Measurements from ENCODE around the gene OMP.
"Not testable (repeated sequence)": the region's sequence is repeated elsewhere in the genome, so short reads cannot be mapped to it uniquely, and the experiment has no call there.

OMP gene

GRCh38 chr11:77094841-77095365 is 7.7 kb upstream of the OMP start:
- TF ChIP-seq ELF4 (IDR thresholded peaks at IDR 0.05): no peak
- DNase-seq (ENCODE audit: extremely low spot score): no peak
- POLR2A ChIA-PET: no interaction called here
- CTCF ChIA-PET: interaction anchor here (0.6 to 1.0 kb wide), 4 partner anchors 8 to 91 kb away, joined by 3 to 5 read pairs (median 3); no protein-coding TSS in a partner anchor

GRCh38 chr11:77095551-77096490 is 6.8 kb upstream of the OMP start:
- CTCF ChIA-PET: interaction anchor here (0.6 to 1.0 kb wide), 3 partner anchors 9 to 90 kb away, joined by 3 to 5 read pairs (median 3); no protein-coding TSS in a partner anchor
- TF ChIP-seq FOXA1 (IDR thresholded peaks at IDR 0.05) (no peak), CTBP1 (IDR thresholded peaks at IDR 0.05; ENCODE audit: borderline replicate concordance) (no peak), L3MBTL2 (conservative IDR thresholded peaks at IDR 0.05) (no peak), SUZ12 (IDR thresholded peaks at IDR 0.05) (no peak), ARNT (IDR thresholded peaks at IDR 0.05) (no peak)
- DNase-seq (ENCODE audit: extremely low spot score): no peak
- POLR2A ChIA-PET: no interaction called here

- ChIA-PET POLR2A (no interaction called here), CTCF (interaction anchor here (0.6 kb wide), 1 partner anchor 1145 kb away, joined by 4 read pairs; no protein-coding TSS in a partner anchor)
- DNase-seq (ENCODE audit: extremely low spot score): no peak
- no peak for TF ChIP-seq ELF4 (IDR thresholded peaks at IDR 0.05)
- no peak for TF ChIP-seq FOXK2 (IDR thresholded peaks at IDR 0.05)
Measured at GRCh38 chr11:77096591-77097019, 6.0 kb upstream of the OMP start.

- CTCF ChIA-PET: interaction anchor here (0.6 kb wide), 1 partner anchor 1146 kb away, joined by 4 read pairs; no protein-coding TSS in a partner anchor
- DNase-seq (ENCODE audit: extremely low spot score); POLR2A ChIA-PET: not testable (repeated sequence)
Measured at GRCh38 chr11:77097180-77097579, 5.5 kb upstream of the OMP start.

GRCh38 chr11:77100166-77101042 is 2.2 kb upstream of the OMP start:
- CTCF ChIA-PET: interaction anchor here (1.0 kb wide), 1 partner anchor 9 kb away, joined by 3 read pairs; no protein-coding TSS in a partner anchor
- POLR2A ChIA-PET: no interaction called here
- TF ChIP-seq NFRKB (IDR thresholded peaks at IDR 0.05) (no peak), ELF4 (IDR thresholded peaks at IDR 0.05) (no peak), FOXK2 (IDR thresholded peaks at IDR 0.05) (no peak), TARDBP (IDR thresholded peaks at IDR 0.05) (no peak), L3MBTL2 (conservative IDR thresholded peaks at IDR 0.05) (no peak), CTBP1 (IDR thresholded peaks at IDR 0.05; ENCODE audit: borderline replicate concordance) (no peak), HDGF (IDR thresholded peaks at IDR 0.05; ENCODE audit: borderline replicate concordance) (no peak), SUZ12 (IDR thresholded peaks at IDR 0.05) (no peak), SP1 (IDR thresholded peaks at IDR 0.05) (no peak)
- DNase-seq (ENCODE audit: extremely low spot score): no peak

GRCh38 chr11:77101043-77101537 is 1.6 kb upstream of the OMP start:
- ChIA-PET CTCF (interaction anchor here (1.0 kb wide), 1 partner anchor 10 kb away, joined by 3 read pairs; no protein-coding TSS in a partner anchor), POLR2A (no interaction called here)
- peak; percentile 49 for DNase-seq (ENCODE audit: extremely low spot score)
- TF ChIP-seq BHLHE40 (IDR thresholded peaks at IDR 0.05; ENCODE audit: borderline replicate concordance) (no peak), PKNOX1 (IDR thresholded peaks at IDR 0.05) (no peak), FOXA1 (IDR thresholded peaks at IDR 0.05) (no peak), SUZ12 (IDR thresholded peaks at IDR 0.05) (no peak), HDGF (IDR thresholded peaks at IDR 0.05; ENCODE audit: borderline replicate concordance) (no peak), FOXK2 (IDR thresholded peaks at IDR 0.05) (no peak), LEF1 (IDR thresholded peaks at IDR 0.05; ENCODE audit: borderline replicate concordance) (no peak), ZNF384 (IDR thresholded peaks at IDR 0.05) (no peak), ARNT (IDR thresholded peaks at IDR 0.05) (no peak), FOXM1 (IDR thresholded peaks at IDR 0.05; ENCODE audit: borderline replicate concordance) (no peak), CTBP1 (IDR thresholded peaks at IDR 0.05; ENCODE audit: borderline replicate concordance) (no peak), ELF4 (IDR thresholded peaks at IDR 0.05) (no peak), NFRKB (IDR thresholded peaks at IDR 0.05) (no peak), SP1 (IDR thresholded peaks at IDR 0.05) (no peak), TARDBP (IDR thresholded peaks at IDR 0.05) (no peak), L3MBTL2 (conservative IDR thresholded peaks at IDR 0.05) (no peak)

- DNase-seq (ENCODE audit: extremely low spot score): no peak
- CTCF ChIA-PET: interaction anchor here (0.7 kb wide), 1 partner anchor 103 kb away, joined by 3 read pairs; no protein-coding TSS in a partner anchor
- POLR2A ChIA-PET: no interaction called here
- TF ChIP-seq PKNOX1 (IDR thresholded peaks at IDR 0.05) (no peak), CTBP1 (IDR thresholded peaks at IDR 0.05; ENCODE audit: borderline replicate concordance) (no peak), ARNT (IDR thresholded peaks at IDR 0.05) (no peak), ZNF384 (IDR thresholded peaks at IDR 0.05) (no peak), ELF4 (IDR thresholded peaks at IDR 0.05) (no peak), BHLHE40 (IDR thresholded peaks at IDR 0.05; ENCODE audit: borderline replicate concordance) (no peak), NFRKB (IDR thresholded peaks at IDR 0.05) (no peak), SP1 (IDR thresholded peaks at IDR 0.05) (no peak), FOXA1 (IDR thresholded peaks at IDR 0.05) (no peak), LEF1 (IDR thresholded peaks at IDR 0.05; ENCODE audit: borderline replicate concordance) (no peak), HDGF (IDR thresholded peaks at IDR 0.05; ENCODE audit: borderline replicate concordance) (no peak), L3MBTL2 (conservative IDR thresholded peaks at IDR 0.05) (no peak), SUZ12 (IDR thresholded peaks at IDR 0.05) (no peak), FOXM1 (IDR thresholded peaks at IDR 0.05; ENCODE audit: borderline replicate concordance) (no peak), FOXK2 (IDR thresholded peaks at IDR 0.05) (no peak)
Measured at GRCh38 chr11:77103319-77103718, 679 bp downstream of the OMP start.

All from HEK293T (cell line).